NCI-H1105 (cell line): ENCODE measurements around the gene TMEM62.
"Not testable (repeated sequence)": the region's sequence is repeated elsewhere in the genome, so short reads cannot be mapped to it uniquely, and the experiment has no call there.

ENCODE experiments used
- DNase-seq: peaks from one replicate; lab custom pipeline; 2025; lab: John Stamatoyannopoulos, UW

Gene TMEM62

DNA sequence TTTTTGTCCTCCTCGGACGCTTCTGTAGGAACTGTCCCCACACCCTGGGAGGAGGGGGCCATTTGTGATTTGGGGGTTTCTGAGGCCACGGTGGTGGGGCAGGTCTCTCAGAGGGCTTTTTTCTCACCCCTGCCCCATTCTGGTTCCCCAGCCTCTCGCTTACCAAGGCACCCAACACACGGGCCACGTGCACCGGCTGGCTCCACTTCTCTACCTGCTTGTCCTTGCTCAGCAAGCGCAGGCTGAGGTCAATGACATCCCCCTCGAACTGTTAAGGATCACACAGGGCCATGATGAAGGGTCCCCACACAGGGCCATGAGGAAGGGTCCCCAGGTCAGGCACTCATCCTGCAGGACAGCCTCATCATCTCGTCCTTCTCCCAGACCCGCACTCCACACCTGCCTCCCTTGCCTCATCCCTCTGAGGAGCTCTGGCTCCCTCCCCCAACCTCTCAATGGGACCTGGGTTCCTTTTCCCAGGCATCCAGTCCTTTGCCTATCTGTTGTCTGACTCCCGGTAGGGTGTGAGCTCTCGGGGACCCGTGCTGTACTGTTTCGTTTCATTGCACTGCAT lies 76.9 kb downstream of the TMEM62 start:
- no peak for DNase-seq

- no peak for DNase-seq
These were observed 77.4 kb downstream of the TMEM62 start for GRCh38 chr15:43210807-43211206.

DNA sequence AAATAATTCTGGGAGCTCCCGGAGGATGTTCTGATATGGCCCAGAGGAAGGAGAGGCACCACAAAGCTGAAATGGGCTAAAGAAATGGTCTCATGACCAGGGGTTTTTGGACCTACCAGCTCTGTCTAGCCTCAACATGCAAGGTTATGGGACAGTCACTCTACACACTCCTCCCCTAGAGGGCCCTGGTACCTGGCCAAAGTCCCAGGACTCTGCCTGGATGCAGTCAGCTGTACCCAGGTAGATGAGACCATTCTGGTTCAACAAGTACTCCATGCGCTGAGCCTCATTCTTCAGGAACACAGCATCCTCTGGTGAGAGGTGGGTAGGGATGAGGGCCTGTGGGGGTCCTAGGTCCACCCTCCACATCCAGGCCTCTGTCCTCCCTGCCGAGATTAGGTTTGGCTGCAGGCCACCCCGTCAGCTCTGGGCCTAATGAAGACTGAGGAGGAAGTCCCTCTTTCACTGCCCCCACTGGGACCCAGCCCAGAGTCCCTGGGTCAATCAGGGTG lies 77.9 kb downstream of the TMEM62 start:
- DNase-seq, result no peak

GRCh38 chr15:43212299-43212698 lies 78.9 kb downstream of the TMEM62 start:
- no peak for DNase-seq

GRCh38 chr15:43212951-43213350 lies 79.6 kb downstream of the TMEM62 start:
- no peak for DNase-seq

- no peak for DNase-seq
These were observed 80.1 kb downstream of the TMEM62 start for GRCh38 chr15:43213466-43213865.

DNA sequence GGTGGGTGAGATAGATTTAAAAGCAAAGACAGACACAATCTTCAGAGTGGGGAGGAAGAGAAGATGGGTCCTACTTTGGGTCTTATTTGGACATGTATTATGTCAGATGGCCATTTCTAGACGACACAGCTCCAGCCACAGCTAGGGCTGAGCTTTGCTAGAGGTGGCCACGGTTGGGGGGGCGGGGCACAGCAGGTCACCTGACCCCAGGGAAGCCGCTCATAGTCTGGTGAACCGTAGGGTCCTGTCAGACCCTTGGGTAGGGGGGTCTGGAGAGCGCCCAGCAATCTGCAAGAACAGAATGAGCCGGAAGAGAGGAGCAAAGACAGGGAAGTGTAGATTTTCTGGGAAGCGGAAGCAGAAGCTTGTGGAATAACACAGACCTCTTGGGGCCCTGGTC lies 80.8 kb downstream of the TMEM62 start:
- no peak for DNase-seq

- no peak for DNase-seq
These were observed 81.4 kb downstream of the TMEM62 start for GRCh38 chr15:43214592-43215295.

GRCh38 chr15:43215961-43216360 lies 82.6 kb downstream of the TMEM62 start:
- no peak for DNase-seq

DNA sequence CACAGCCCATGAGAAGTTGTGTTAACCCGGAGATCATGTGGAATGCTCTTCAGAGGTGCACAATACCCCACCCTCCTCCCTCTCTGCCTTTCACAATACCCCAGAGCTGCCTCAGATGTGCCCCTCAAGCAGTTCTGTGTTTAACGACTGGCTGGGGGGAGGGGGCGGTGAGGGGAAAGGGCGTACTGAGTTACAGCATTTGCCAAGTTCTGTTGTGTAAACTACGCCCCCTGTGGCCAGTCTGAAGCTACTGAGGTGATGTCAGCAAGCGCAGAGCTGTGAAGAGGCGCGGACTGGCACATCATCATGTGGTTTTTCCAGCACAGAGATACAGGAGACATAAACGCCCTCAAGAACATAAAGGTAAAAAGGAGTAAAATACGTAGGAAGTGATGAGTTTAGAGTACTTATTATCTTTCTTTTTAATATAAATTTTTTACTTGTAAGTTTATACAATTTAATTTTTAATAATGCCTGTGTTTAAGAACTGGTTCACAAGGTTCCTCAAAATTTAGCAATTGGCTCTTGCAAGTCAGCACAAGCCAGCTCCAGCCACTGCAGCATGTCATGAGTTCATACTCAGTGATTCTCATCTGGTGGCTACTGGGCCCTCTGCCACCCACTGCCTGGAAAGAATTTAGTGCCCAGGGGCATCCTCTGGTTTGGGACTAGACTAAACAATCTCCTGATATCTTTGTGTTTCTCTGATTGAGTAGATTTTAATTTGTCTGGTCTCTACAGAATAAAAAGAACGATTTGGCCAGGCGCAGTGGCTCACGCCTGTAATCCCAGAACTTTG lies 85.7 kb downstream of the TMEM62 start:
- no peak for DNase-seq

DNA sequence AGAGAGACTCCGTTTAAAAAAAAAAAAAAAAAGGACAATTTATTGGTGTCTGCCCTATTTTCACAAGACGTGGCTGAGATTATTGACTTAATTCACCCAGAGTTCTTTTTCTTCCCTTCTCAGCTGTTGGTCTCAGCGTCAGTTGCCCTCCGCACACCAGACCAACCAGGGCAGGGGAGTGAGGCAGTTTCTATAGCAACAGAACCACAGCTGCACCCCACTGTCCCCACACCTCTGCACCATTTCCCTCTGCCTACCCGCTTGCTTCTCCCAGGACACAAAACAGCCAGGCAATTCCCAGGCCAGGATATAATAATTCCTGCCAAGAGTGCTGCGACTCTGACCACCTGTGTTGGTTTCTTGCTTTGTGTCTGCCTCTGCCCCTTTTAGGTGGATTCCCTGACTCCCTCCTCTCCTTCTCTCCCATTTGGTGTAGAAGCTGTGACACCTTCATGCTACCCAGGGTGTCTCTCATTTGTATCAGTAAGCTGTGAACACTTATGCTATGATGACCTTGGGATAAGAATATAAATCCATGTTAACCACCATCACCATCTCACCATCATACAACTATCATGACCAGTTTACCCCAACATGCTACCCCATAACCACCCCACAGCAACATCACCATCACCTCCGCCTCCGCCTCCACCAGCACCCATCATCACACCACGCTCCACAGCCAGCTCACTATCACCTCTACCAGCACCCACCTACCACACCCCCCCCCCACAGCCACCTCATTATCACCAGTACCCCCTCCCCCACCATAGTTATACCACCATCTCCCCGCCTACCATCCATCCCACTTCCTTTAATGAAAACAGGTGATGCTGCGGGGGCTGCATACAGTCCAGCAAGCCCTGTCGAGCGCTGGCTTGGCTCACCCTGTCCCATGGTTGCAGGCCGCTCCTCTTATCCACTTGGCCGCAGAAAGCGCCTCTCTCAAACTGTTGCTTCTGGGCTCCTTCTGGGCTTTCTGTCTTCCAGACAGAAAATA lies 86.8 kb downstream of the TMEM62 start:
- no peak for DNase-seq

GRCh38 chr15:43220991-43221403 lies 87.6 kb downstream of the TMEM62 start, which contains the start of gene EPB42:
EPB42 (minus strand) TSS chr15:43221018; CDS start chr15:43220825, 193 bp downstream.
- DNase-seq, result no peak

DNA sequence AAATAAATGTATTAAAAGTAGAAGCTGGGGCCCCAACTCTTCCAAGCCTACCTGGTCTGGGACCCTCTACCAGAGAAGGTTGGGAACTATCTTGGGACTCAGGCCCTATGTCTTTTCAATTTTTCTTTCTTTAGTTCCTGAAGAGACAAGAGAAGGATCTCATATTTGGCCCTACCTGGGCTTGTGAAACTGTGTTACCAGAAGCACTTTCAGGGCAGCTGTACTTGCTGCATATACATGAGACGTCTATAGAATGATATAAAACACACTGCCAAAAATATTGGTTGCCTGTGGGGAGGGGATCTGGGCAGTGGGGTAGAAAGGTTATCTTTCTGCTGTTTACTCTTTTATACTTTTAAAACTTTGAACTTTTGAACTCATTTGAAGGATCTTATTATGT lies 88.0 kb downstream of the TMEM62 start:
- no peak for DNase-seq

DNA sequence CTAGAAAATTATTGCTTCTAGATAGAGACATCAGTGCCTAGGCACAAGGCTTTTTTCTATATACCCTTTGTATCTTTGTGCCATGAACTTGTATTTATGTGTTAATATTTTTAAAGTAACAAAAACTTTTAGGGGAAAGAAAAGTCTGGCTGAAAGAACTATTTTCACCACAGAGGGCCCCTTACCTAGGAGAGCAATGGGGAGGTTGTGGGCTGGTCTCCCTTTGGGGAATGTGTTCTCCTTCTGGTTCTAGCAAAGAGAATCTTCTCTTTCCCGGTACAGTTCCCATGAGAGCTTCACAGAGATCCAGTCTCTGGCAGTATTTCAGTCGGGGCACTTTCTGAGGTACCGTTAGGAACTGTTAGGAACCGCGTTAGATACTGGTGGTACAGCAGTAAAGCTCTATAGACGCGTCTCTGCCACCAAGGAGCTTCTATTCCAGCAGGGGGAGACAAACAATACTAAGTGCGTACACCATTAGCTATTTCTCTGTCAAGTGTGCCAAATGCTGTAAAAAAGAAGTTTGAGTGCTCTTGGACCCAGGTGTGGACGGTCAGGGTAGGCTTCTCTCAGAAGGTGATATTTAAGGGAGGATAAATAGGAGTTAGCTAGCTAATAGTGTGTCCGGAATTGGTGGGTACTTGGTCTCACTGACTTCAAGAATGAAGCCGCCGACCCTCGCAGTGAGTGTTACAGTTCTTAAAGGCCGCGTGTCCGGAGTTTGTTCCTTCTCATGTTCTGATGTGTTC lies 92.0 kb downstream of the TMEM62 start:
- peak; percentile 9 for DNase-seq

DNA sequence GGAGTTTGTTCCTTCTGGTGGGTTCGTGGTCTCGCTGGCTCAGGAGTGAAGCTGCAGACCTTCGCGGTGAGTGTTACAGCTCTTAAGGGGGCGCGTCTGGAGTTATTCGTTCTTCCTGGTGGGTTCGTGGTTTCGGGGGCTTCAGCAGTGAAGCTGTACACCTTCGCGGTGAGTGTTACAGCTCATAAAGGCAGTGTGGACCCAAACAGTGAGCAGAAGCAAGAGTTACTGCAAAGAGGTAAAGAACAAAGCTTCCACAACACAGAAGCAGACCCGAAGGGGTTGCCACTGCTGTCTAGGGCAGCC lies 92.5 kb downstream of the TMEM62 start:
- DNase-seq, result not testable (repeated sequence)

DNA sequence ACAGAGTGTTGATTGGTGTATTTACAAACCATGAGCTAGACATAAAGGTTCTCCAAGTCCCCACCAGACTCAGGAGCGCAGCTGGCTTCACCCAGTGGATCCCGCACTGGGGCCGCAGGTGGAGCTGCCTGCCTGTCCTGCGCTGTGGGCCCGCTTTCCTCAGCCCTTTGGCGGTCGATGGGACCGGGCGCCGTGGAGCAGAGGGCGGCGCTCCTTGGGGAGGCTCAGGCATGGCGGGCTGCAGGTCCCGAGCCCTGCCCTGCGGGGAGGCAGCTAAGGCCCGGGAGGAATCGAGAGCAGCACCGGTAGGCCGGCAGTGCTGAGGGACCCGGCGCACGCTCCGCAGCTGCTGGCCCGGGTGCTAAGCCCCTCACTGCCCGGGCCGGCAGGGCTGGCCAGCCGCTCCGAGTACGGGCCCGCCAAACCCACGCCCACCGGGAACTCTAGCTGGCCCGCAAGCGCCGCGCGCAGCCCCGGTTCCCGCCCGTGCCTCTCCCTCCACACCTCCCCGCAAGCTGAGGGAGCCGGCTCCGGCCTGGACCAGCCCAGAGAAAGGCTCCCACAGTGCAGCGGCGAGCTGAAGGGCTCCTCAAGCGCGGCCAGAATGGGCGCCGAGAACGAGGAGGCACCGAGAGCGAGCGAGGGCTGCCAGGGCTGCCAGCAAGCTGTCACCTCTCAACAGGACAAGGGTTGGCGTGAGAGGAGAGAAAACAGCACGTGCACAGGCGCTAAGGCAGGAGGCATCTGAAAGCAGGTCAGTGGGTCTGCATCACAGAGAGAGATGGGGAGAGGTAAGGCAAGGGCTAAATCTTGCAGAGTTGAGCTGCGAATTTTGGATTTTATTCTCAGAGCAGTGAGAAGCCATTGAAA lies 93.3 kb downstream of the TMEM62 start:
- DNase-seq, result no peak

- DNase-seq, result no peak
These were observed 96.6 kb downstream of the TMEM62 start for GRCh38 chr15:43229977-43230376.

- no peak for DNase-seq
These were observed 97.3 kb downstream of the TMEM62 start for GRCh38 chr15:43230640-43231115.

GRCh38 chr15:43232289-43232874 lies 99.0 kb downstream of the TMEM62 start:
- DNase-seq, result no peak
